Measurements from ENCODE around the gene AREL1.

AREL1 gene

GRCh38 chr14:74634964-74635363 lies 77.9 kb downstream of the AREL1 start:
- H3K27me3 ChIP-seq (replicated peaks; ENCODE audit: control insufficient read depth, insufficient read depth, low read length) = no peaks in the 10 kb centered on the region
- DNase-seq (ENCODE audit: low read depth) = no peak
- peaks cover 21% of the 10 kb centered on the region for H3K4me1 ChIP-seq (ENCODE audit: control insufficient read depth, insufficient read depth, low read length)
- no peaks in the 10 kb centered on the region for H3K9me3 ChIP-seq (ENCODE audit: control insufficient read depth, low read length)
- no peak overlapping the region for H3K4me3 ChIP-seq (ENCODE audit: low read length)
- no peak overlapping the region for H3K9ac ChIP-seq (ENCODE audit: low read length)
- H3K36me3 ChIP-seq (ENCODE audit: control insufficient read depth, insufficient read depth, low read length, severe bottlenecking) = no peaks in the 10 kb centered on the region

- DNase-seq (ENCODE audit: low read depth) = peak; percentile 37
Measured at GRCh38 chr14:74634481-74634880, 78.4 kb downstream of the AREL1 start.

GRCh38 chr14:74630881-74631690 lies 81.8 kb downstream of the AREL1 start:
- Histone ChIP-seq H3K9ac (ENCODE audit: low read length) (no peak overlapping the region), H3K9me3 (ENCODE audit: control insufficient read depth, low read length) (no peaks in the 10 kb centered on the region), H3K36me3 (ENCODE audit: control insufficient read depth, insufficient read depth, low read length, severe bottlenecking) (no peaks in the 10 kb centered on the region), H3K4me3 (ENCODE audit: low read length) (no peak overlapping the region), H3K4me1 (ENCODE audit: control insufficient read depth, insufficient read depth, low read length) (peaks cover 4% of the 10 kb centered on the region), H3K27me3 (replicated peaks; ENCODE audit: control insufficient read depth, insufficient read depth, low read length) (no peaks in the 10 kb centered on the region)
- DNase-seq (ENCODE audit: low read depth) = no peak

More at GRCh38 chr14:74634481-74634880, 78.4 kb downstream of the AREL1 start:
- Histone ChIP-seq H3K4me1 (ENCODE audit: control insufficient read depth, insufficient read depth, low read length) (peaks cover 21% of the 10 kb centered on the region), H3K4me3 (ENCODE audit: low read length) (no peak overlapping the region), H3K9me3 (ENCODE audit: control insufficient read depth, low read length) (no peaks in the 10 kb centered on the region), H3K36me3 (ENCODE audit: control insufficient read depth, insufficient read depth, low read length, severe bottlenecking) (no peaks in the 10 kb centered on the region), H3K27me3 (replicated peaks; ENCODE audit: control insufficient read depth, insufficient read depth, low read length) (no peaks in the 10 kb centered on the region), H3K9ac (ENCODE audit: low read length) (no peak overlapping the region)

GRCh38 chr14:74628418-74628817 lies 84.5 kb downstream of the AREL1 start:
- H3K4me1 ChIP-seq (ENCODE audit: control insufficient read depth, insufficient read depth, low read length) = peaks cover 4% of the 10 kb centered on the region

GRCh38 chr14:74627076-74627475 lies 85.8 kb downstream of the AREL1 start:
- Histone ChIP-seq H3K4me1 (ENCODE audit: control insufficient read depth, insufficient read depth, low read length) (peaks cover 4% of the 10 kb centered on the region), H3K36me3 (ENCODE audit: control insufficient read depth, insufficient read depth, low read length, severe bottlenecking) (no peaks in the 10 kb centered on the region), H3K9me3 (ENCODE audit: control insufficient read depth, low read length) (no peaks in the 10 kb centered on the region), H3K9ac (ENCODE audit: low read length) (no peak overlapping the region), H3K4me3 (ENCODE audit: low read length) (no peak overlapping the region), H3K27me3 (replicated peaks; ENCODE audit: control insufficient read depth, insufficient read depth, low read length) (no peaks in the 10 kb centered on the region)
- no peak for DNase-seq (ENCODE audit: low read depth)

More at GRCh38 chr14:74628418-74628817, 84.5 kb downstream of the AREL1 start:
- DNase-seq (ENCODE audit: low read depth) = no peak
- Histone ChIP-seq H3K4me3 (ENCODE audit: low read length) (no peak overlapping the region), H3K27me3 (replicated peaks; ENCODE audit: control insufficient read depth, insufficient read depth, low read length) (no peaks in the 10 kb centered on the region), H3K36me3 (ENCODE audit: control insufficient read depth, insufficient read depth, low read length, severe bottlenecking) (no peaks in the 10 kb centered on the region), H3K9ac (ENCODE audit: low read length) (no peak overlapping the region), H3K9me3 (ENCODE audit: control insufficient read depth, low read length) (no peaks in the 10 kb centered on the region)

GRCh38 chr14:74622257-74622656 lies 90.6 kb downstream of the AREL1 start:
- H3K36me3 ChIP-seq (ENCODE audit: control insufficient read depth, insufficient read depth, low read length, severe bottlenecking) = no peaks in the 10 kb centered on the region

GRCh38 chr14:74621556-74621955 lies 91.3 kb downstream of the AREL1 start:
- peak overlapping the region; percentile 2 for H3K9ac ChIP-seq (ENCODE audit: low read length)
- H3K4me3 ChIP-seq (ENCODE audit: low read length) = no peak overlapping the region
- H3K27me3 ChIP-seq (replicated peaks; ENCODE audit: control insufficient read depth, insufficient read depth, low read length) = no peaks in the 10 kb centered on the region

More at GRCh38 chr14:74622257-74622656, 90.6 kb downstream of the AREL1 start:
- Histone ChIP-seq H3K4me3 (ENCODE audit: low read length) (no peak overlapping the region), H3K9me3 (ENCODE audit: control insufficient read depth, low read length) (no peaks in the 10 kb centered on the region), H3K9ac (ENCODE audit: low read length) (peak overlapping the region; percentile 2), H3K27me3 (replicated peaks; ENCODE audit: control insufficient read depth, insufficient read depth, low read length) (no peaks in the 10 kb centered on the region), H3K4me1 (ENCODE audit: control insufficient read depth, insufficient read depth, low read length) (peaks cover 47% of the 10 kb centered on the region)
- no peak for DNase-seq (ENCODE audit: low read depth)

GRCh38 chr14:74620923-74621322 lies 92.0 kb downstream of the AREL1 start:
- DNase-seq (ENCODE audit: low read depth) = no peak
- Histone ChIP-seq H3K4me1 (ENCODE audit: control insufficient read depth, insufficient read depth, low read length) (peaks cover 60% of the 10 kb centered on the region), H3K36me3 (ENCODE audit: control insufficient read depth, insufficient read depth, low read length, severe bottlenecking) (no peaks in the 10 kb centered on the region), H3K9me3 (ENCODE audit: control insufficient read depth, low read length) (no peaks in the 10 kb centered on the region), H3K27me3 (replicated peaks; ENCODE audit: control insufficient read depth, insufficient read depth, low read length) (no peaks in the 10 kb centered on the region), H3K9ac (ENCODE audit: low read length) (no peak overlapping the region), H3K4me3 (ENCODE audit: low read length) (no peak overlapping the region)

More at GRCh38 chr14:74621556-74621955, 91.3 kb downstream of the AREL1 start:
- H3K9me3 ChIP-seq (ENCODE audit: control insufficient read depth, low read length) = no peaks in the 10 kb centered on the region
- no peak for DNase-seq (ENCODE audit: low read depth)
- H3K4me1 ChIP-seq (ENCODE audit: control insufficient read depth, insufficient read depth, low read length) = peaks cover 54% of the 10 kb centered on the region
- no peaks in the 10 kb centered on the region for H3K36me3 ChIP-seq (ENCODE audit: control insufficient read depth, insufficient read depth, low read length, severe bottlenecking)

- H3K9ac ChIP-seq (ENCODE audit: low read length) = peak overlapping the region; percentile 64
- no peaks in the 10 kb centered on the region for H3K27me3 ChIP-seq (replicated peaks; ENCODE audit: control insufficient read depth, insufficient read depth, low read length)
- DNase-seq (ENCODE audit: low read depth) = peak; percentile 78
- no peaks in the 10 kb centered on the region for H3K36me3 ChIP-seq (ENCODE audit: control insufficient read depth, insufficient read depth, low read length, severe bottlenecking)
- no peak overlapping the region for H3K4me3 ChIP-seq (ENCODE audit: low read length)
- peaks cover 64% of the 10 kb centered on the region for H3K4me1 ChIP-seq (ENCODE audit: control insufficient read depth, insufficient read depth, low read length)
- no peaks in the 10 kb centered on the region for H3K9me3 ChIP-seq (ENCODE audit: control insufficient read depth, low read length)
Measured at GRCh38 chr14:74620497-74620921, 92.4 kb downstream of the AREL1 start.

- Histone ChIP-seq H3K9ac (ENCODE audit: low read length) (peak overlapping the region; percentile 70), H3K9me3 (ENCODE audit: control insufficient read depth, low read length) (no peaks in the 10 kb centered on the region), H3K27me3 (replicated peaks; ENCODE audit: control insufficient read depth, insufficient read depth, low read length) (no peaks in the 10 kb centered on the region), H3K4me3 (ENCODE audit: low read length) (peak overlapping the region; percentile 12), H3K36me3 (ENCODE audit: control insufficient read depth, insufficient read depth, low read length, severe bottlenecking) (no peaks in the 10 kb centered on the region), H3K4me1 (ENCODE audit: control insufficient read depth, insufficient read depth, low read length) (peaks cover 73% of the 10 kb centered on the region)
- DNase-seq (ENCODE audit: low read depth) = peak; percentile 97
Measured at GRCh38 chr14:74619672-74620131, 93.2 kb downstream of the AREL1 start.

GRCh38 chr14:74618078-74618952 lies 94.6 kb downstream of the AREL1 start:
- H3K27me3 ChIP-seq (replicated peaks; ENCODE audit: control insufficient read depth, insufficient read depth, low read length) = no peaks in the 10 kb centered on the region
- peak; percentile 72 for DNase-seq (ENCODE audit: low read depth)
- H3K4me1 ChIP-seq (ENCODE audit: control insufficient read depth, insufficient read depth, low read length) = peaks cover 74% of the 10 kb centered on the region

More at GRCh38 chr14:74618078-74618952, 94.6 kb downstream of the AREL1 start:
- Histone ChIP-seq H3K9ac (ENCODE audit: low read length) (peak overlapping the region; percentile 70), H3K9me3 (ENCODE audit: control insufficient read depth, low read length) (no peaks in the 10 kb centered on the region), H3K36me3 (ENCODE audit: control insufficient read depth, insufficient read depth, low read length, severe bottlenecking) (no peaks in the 10 kb centered on the region), H3K4me3 (ENCODE audit: low read length) (peak overlapping the region; percentile 41)
